GM23338 (cell line): ENCODE data around the gene ZNF48. TPM values are rescaled to one million over a fixed set of nuclear protein-coding genes. Genes with fewer than 3 reads are reported as not detected.

Experiments
- ATAC-seq: fragments of 200-7000 bp; cut with Tn5 transposase; 3 replicates; pipeline ENCODE4 v1.9.1; 2020
- DNase-seq: peaks from one replicate; pipeline ENCODE4 v3.0.0-alpha.2; 2015; ENCODE audit warnings: low spot score
- H2AFZ ChIP-seq: fragments of 200-600 bp; sonication (generic); 2 replicates; pipeline ENCODE4 v1.8.0; 2016; ENCODE audit warnings: antibody characterized with exemption, mild to moderate bottlenecking, moderate library complexity
- H3F3A ChIP-seq: fragments of 200-600 bp; sonication (generic); replicated peaks from 2 replicates; pipeline ENCODE4 v1.8.0; 2017; ENCODE audit warnings: antibody characterized with exemption, mixed run types, low read depth
- H3K27ac ChIP-seq: fragments of 200-600 bp; sonication (generic); 2 replicates; pipeline ENCODE4 v1.6.1; 2016; ENCODE audit warnings: low read depth
- H3K27me3 ChIP-seq: fragments of 200-600 bp; sonication (generic); 2 replicates; pipeline ENCODE4 v1.8.0; 2016; ENCODE audit warnings: mild to moderate bottlenecking, mixed run types, moderate library complexity; ENCODE audit not compliant: insufficient read depth
- H3K36me3 ChIP-seq: fragments of 200-600 bp; sonication (generic); 2 replicates; pipeline ENCODE4 v1.8.0; 2016; ENCODE audit warnings: mild to moderate bottlenecking; ENCODE audit not compliant: insufficient read depth
- H3K4me1 ChIP-seq: fragments of 200-600 bp; sonication (generic); 2 replicates; pipeline ENCODE4 v1.8.0; 2016; ENCODE audit warnings: mild to moderate bottlenecking, moderate library complexity; ENCODE audit not compliant: insufficient read depth
- H3K4me2 ChIP-seq: fragments of 200-600 bp; sonication (generic); 2 replicates; pipeline ENCODE4 v1.7.1; 2017; ENCODE audit warnings: mixed run types
- H3K4me3 ChIP-seq: fragments of 200-600 bp; sonication (generic); 2 replicates; pipeline ENCODE4 v1.6.1; 2016; ENCODE audit warnings: mixed run types
- H3K79me2 ChIP-seq: fragments of 200-600 bp; sonication (generic); replicated peaks from 2 replicates; pipeline ENCODE4 v1.8.0; 2017; ENCODE audit warnings: mild to moderate bottlenecking; ENCODE audit not compliant: insufficient read depth
- H3K9me2 ChIP-seq: fragments of 200-600 bp; sonication (generic); 2 replicates; pipeline ENCODE4 v1.8.0; 2017; ENCODE audit not compliant: insufficient read depth
- H4K20me1 ChIP-seq: fragments of 200-600 bp; sonication (generic); replicated peaks from 2 replicates; pipeline ENCODE4 v1.8.0; 2017; ENCODE audit warnings: mild to moderate bottlenecking; ENCODE audit not compliant: insufficient read depth
- H3K27ac Mint-ChIP-seq: 2 replicates; pipeline ENCODE4 v1.8.0; 2020; ENCODE audit warnings: inconsistent platforms, mild to moderate bottlenecking, moderate library complexity, mixed read lengths
- H3K27me3 Mint-ChIP-seq: 3 replicates; pipeline ENCODE4 v1.8.0; 2022; ENCODE audit warnings: low read depth, mild to moderate bottlenecking, moderate library complexity, mixed read lengths, inconsistent platforms; ENCODE audit not compliant: insufficient read depth, poor library complexity
- H3K36me3 Mint-ChIP-seq: 3 replicates; pipeline ENCODE4 v1.8.0; 2021; ENCODE audit warnings: low read depth, mild to moderate bottlenecking, inconsistent platforms, moderate library complexity, mixed read lengths
- H3K4me1 Mint-ChIP-seq: 3 replicates; pipeline ENCODE4 v1.8.0; 2020; ENCODE audit warnings: mild to moderate bottlenecking, inconsistent platforms, mixed read lengths
- H3K4me3 Mint-ChIP-seq: 3 replicates; pipeline ENCODE4 v1.8.0; 2021; ENCODE audit warnings: moderate library complexity, mild to moderate bottlenecking, inconsistent platforms, mixed read lengths
- H3K9me3 Mint-ChIP-seq: 3 replicates; pipeline ENCODE4 v1.8.0; 2020; ENCODE audit warnings: moderate library complexity, mild to moderate bottlenecking, inconsistent platforms, mixed read lengths
- CREB1 ChIP-seq: fragments of 250-450 bp; sonication (Bioruptor Pico); IDR thresholded peaks from 2 replicates; pipeline ENCODE4 v1.5.0; 2020; ENCODE audit warnings: low read depth, mild to moderate bottlenecking, moderate library complexity
- CTCF ChIP-seq, 2 experiments: fragments of 200-600 bp in 1 of 2; sonication (generic) in 1 of 2; conservative IDR thresholded peaks; 2 replicates each; pipeline versions ENCODE4 v1.5.1 to v1.6.1; 2016 to 2017; ENCODE audit warnings: antibody characterized with exemption in 2 of 2, low read depth in 2 of 2, mild to moderate bottlenecking in 2 of 2, moderate library complexity in 1 of 2
- ETS1 ChIP-seq: IDR thresholded peaks from 2 replicates; pipeline ENCODE4 v1.6.1; 2016; ENCODE audit warnings: antibody characterized with exemption
- EZH2 ChIP-seq: fragments of 200-600 bp; sonication (generic); IDR thresholded peaks from one replicate; pipeline ENCODE4 v1.8.0; 2017; ENCODE audit warnings: antibody characterized with exemption, mild to moderate bottlenecking, low read depth; ENCODE audit not compliant: unreplicated experiment
- JUNB ChIP-seq: IDR thresholded peaks from one replicate; pipeline ENCODE4 v1.6.1; 2016; ENCODE audit warnings: antibody characterized with exemption; ENCODE audit not compliant: unreplicated experiment
- POLR2AphosphoS5 ChIP-seq: IDR thresholded peaks from 2 replicates; pipeline ENCODE4 v1.6.1; 2016; ENCODE audit warnings: antibody characterized with exemption, low read depth
- REST ChIP-seq: IDR thresholded peaks from one replicate; pipeline ENCODE4 v1.6.1; 2018; ENCODE audit warnings: antibody characterized with exemption; ENCODE audit not compliant: unreplicated experiment
- ZNF462 ChIP-seq: fragments of 250-450 bp; sonication (Bioruptor Pico); IDR thresholded peaks from 2 replicates; pipeline ENCODE4 v1.5.0; 2020; ENCODE audit warnings: mild to moderate bottlenecking, moderate library complexity
- polyA plus RNA-seq: library from polyadenylated mRNA; unstranded; fragments of >200 nt; fragmentation: Nextera tagmentation; extraction: Ambion mirVana; gene quantifications from 2 replicates; pipeline ENCODE4 v1.2.1, GENCODE V29; 2016
- total RNA-seq: library from RNA; depleted of rRNA; stranded (reverse); fragments of >200 nt; shearing (Covaris generic); gene quantifications from 2 replicates; pipeline ENCODE4 v1.2.3, GENCODE V29; 2014

ZNF48 gene
- total and polyA plus RNA-seq, 2 experiments from 2014 or later, result 4.8 to 44.3 TPM

GRCh38 chr16:30372038-30372712, 23.0 kb upstream of the ZNF48 start (continued):
- TF ChIP-seq ZNF462 (CRISPR knock-in tag) (no peak), EZH2 (no peak), CTCF (conservative IDR thresholded peaks at IDR 0.05; ENCODE audit: low read depth in 2 of 2) (no peak), CREB1 (no peak), JUNB (no peak), POLR2AphosphoS5 (no peak)

GRCh38 chr16:30372725-30373124, 22.5 kb upstream of the ZNF48 start:
- Histone ChIP-seq H3K79me2 (peaks cover 16% of the 10 kb centered on the region), H3F3A (peaks cover 11% of the 10 kb centered on the region), H3K27me3 (no peaks in the 10 kb centered on the region), H3K9me2 (no peaks in the 10 kb centered on the region), H3K4me2 (no peak overlapping the region), H3K36me3 (no peaks in the 10 kb centered on the region), H4K20me1 (no peaks in the 10 kb centered on the region; the same call in 1 of the 2 replicates), H3K4me1 (peaks cover 21% of the 10 kb centered on the region), H3K4me3 (no peak overlapping the region), H3K27ac (no peak overlapping the region), H2AFZ (no peak overlapping the region)
- ATAC-seq (no peak), DNase-seq (no peak)
- Mint-ChIP-seq H3K9me3 (no peaks in the 10 kb centered on the region), H3K4me3 (no peak overlapping the region; the same call in 2 of the 3 replicates), H3K27me3 (peaks cover 35% of the 10 kb centered on the region), H3K36me3 (no peaks in the 10 kb centered on the region; the same call in 2 of the 3 replicates), H3K27ac (no peak overlapping the region), H3K4me1 (peaks cover 39% of the 10 kb centered on the region)
- TF ChIP-seq CREB1, result no peak
- TF ChIP-seq EZH2, result no peak
- no peak for TF ChIP-seq ETS1
- no peak for TF ChIP-seq CTCF (conservative IDR thresholded peaks at IDR 0.05; ENCODE audit: low read depth in 2 of 2)
- TF ChIP-seq REST, result no peak
- TF ChIP-seq POLR2AphosphoS5, result no peak
